HepG2 (cell line): ENCODE data around the gene ZNF84. TPM values are rescaled to one million over a fixed set of nuclear protein-coding genes. Genes with fewer than 3 reads are reported as not detected.

ENCODE experiments used
- ATF7-NPFF ChIP-seq: sonication (generic); formaldehyde crosslinking; IDR thresholded peaks from 2 replicates; pipeline ENCODE4 v1.8.1; 2023; ENCODE audit warnings: mild to moderate bottlenecking, low read depth, missing genetic modification reagents, moderate library complexity
- FIP1L1 ChIP-seq: fragments of 200-400 bp; formaldehyde crosslinking; IDR thresholded peaks from 2 replicates; pipeline ENCODE4 v1.6.1; 2018; ENCODE audit warnings: low read depth, mild to moderate bottlenecking, low read length, moderate library complexity, borderline replicate concordance; ENCODE audit not compliant: insufficient read depth
- GTF2F1 ChIP-seq: fragments of 150-350 bp; IDR thresholded peaks from 2 replicates; pipeline ENCODE4 v1.6.1; 2014; ENCODE audit warnings: low read length
- MNT ChIP-seq: fragments of 450-650 bp; IDR thresholded peaks from 2 replicates; pipeline ENCODE4 v1.6.1; 2016
- REL ChIP-seq: sonication (generic); formaldehyde crosslinking; conservative IDR thresholded peaks from 2 replicates; pipeline ENCODE4 v1.8.0; 2022; ENCODE audit warnings: mild to moderate bottlenecking, missing genetic modification reagents, moderate library complexity
- SNAI1 ChIP-seq: sonication (generic); formaldehyde crosslinking; IDR thresholded peaks from 2 replicates; pipeline ENCODE4 v1.5.0; 2020; ENCODE audit warnings: mild to moderate bottlenecking, missing genetic modification reagents, borderline replicate concordance
- STAT6 ChIP-seq: sonication (generic); formaldehyde crosslinking; IDR thresholded peaks from 2 replicates; pipeline ENCODE4 v1.4.0; 2020; ENCODE audit warnings: missing genetic modification reagents, mild to moderate bottlenecking, borderline replicate concordance
- ZNF260 ChIP-seq: sonication (generic); formaldehyde crosslinking; IDR thresholded peaks from 2 replicates; pipeline ENCODE4 v1.4.0; 2020; ENCODE audit warnings: missing genetic modification reagents, low read depth, mild to moderate bottlenecking, borderline replicate concordance
- ZNF782 ChIP-seq: sonication (generic); formaldehyde crosslinking; IDR thresholded peaks from 2 replicates; pipeline ENCODE4 v1.4.0; 2020; ENCODE audit warnings: missing genetic modification reagents, mild to moderate bottlenecking, borderline replicate concordance
- polyA plus RNA-seq, 8 experiments: library from polyadenylated mRNA; depleted of rRNA in 3 of 8; stranded (reverse) in 7 of 8; unstranded in 1 of 8; fragments of >200 nt; fragmentation: Illumina TruSeq in 4 of 8; extraction: Trizol in 4 of 8; gene quantifications; 2 replicates each; pipeline versions ENCODE4 v1.2.1 to v1.2.3, GENCODE V29; 2011 to 2016; ENCODE audit warnings: low read depth in 4 of 8, missing spikeins in 1 of 8, mixed read lengths in 1 of 8; ENCODE audit not compliant: insufficient read depth in 1 of 8
- total RNA-seq, 5 experiments: library from RNA; depleted of rRNA; stranded (reverse); fragments of >200 nt; fragmentation: Illumina TruSeq; extraction: Trizol; gene quantifications; 2 replicates each; pipeline ENCODE4 v1.2.3, GENCODE V29; 2016; ENCODE audit warnings: low read depth in 1 of 5
- TF ChIP-seq, protein P1 (sequence below): sonication (generic); formaldehyde crosslinking; IDR thresholded peaks from one replicate; pipeline ENCODE4 v1.5.1; 2020; ENCODE audit warnings: mild to moderate bottlenecking, missing genetic modification reagents; ENCODE audit errors: not compliant biosample characterization
- TF ChIP-seq, protein P2 (sequence below): sonication (generic); formaldehyde crosslinking; IDR thresholded peaks from 2 replicates; pipeline ENCODE4 v1.8.0; 2022; ENCODE audit warnings: missing genetic modification reagents, low read depth, mild to moderate bottlenecking, borderline replicate concordance

Gene ZNF84
- total and polyA plus RNA-seq, 2 of the 13 experiments (the other 11 are each of a cell fraction or from before 2014, with no cell fraction given): 15.5 to 21.8 TPM

GRCh38 chr12:133037207-133038005 lies at the start of gene ZNF84 (continued):
- TF ChIP-seq STAT6 (CRISPR knock-in tag) (peak; percentile 72; the same call in 1 of the 2 replicates), SNAI1 (CRISPR knock-in tag) (no peak), MNT (peak; percentile 89), REL (CRISPR knock-in tag) (peak; percentile 91; the same call in 1 of the 2 replicates), ZNF782 (CRISPR knock-in tag) (peak; percentile 94; the same call in 1 of the 2 replicates), ATF7-NPFF (CRISPR knock-in tag) (peak; percentile 91), ZNF260 (CRISPR knock-in tag) (no peak), GTF2F1 (peak; percentile 46; the same call in 1 of the 2 replicates), FIP1L1 (peak; percentile 31; the same call in 1 of the 2 replicates)
- TF ChIP-seq, protein P1, sequence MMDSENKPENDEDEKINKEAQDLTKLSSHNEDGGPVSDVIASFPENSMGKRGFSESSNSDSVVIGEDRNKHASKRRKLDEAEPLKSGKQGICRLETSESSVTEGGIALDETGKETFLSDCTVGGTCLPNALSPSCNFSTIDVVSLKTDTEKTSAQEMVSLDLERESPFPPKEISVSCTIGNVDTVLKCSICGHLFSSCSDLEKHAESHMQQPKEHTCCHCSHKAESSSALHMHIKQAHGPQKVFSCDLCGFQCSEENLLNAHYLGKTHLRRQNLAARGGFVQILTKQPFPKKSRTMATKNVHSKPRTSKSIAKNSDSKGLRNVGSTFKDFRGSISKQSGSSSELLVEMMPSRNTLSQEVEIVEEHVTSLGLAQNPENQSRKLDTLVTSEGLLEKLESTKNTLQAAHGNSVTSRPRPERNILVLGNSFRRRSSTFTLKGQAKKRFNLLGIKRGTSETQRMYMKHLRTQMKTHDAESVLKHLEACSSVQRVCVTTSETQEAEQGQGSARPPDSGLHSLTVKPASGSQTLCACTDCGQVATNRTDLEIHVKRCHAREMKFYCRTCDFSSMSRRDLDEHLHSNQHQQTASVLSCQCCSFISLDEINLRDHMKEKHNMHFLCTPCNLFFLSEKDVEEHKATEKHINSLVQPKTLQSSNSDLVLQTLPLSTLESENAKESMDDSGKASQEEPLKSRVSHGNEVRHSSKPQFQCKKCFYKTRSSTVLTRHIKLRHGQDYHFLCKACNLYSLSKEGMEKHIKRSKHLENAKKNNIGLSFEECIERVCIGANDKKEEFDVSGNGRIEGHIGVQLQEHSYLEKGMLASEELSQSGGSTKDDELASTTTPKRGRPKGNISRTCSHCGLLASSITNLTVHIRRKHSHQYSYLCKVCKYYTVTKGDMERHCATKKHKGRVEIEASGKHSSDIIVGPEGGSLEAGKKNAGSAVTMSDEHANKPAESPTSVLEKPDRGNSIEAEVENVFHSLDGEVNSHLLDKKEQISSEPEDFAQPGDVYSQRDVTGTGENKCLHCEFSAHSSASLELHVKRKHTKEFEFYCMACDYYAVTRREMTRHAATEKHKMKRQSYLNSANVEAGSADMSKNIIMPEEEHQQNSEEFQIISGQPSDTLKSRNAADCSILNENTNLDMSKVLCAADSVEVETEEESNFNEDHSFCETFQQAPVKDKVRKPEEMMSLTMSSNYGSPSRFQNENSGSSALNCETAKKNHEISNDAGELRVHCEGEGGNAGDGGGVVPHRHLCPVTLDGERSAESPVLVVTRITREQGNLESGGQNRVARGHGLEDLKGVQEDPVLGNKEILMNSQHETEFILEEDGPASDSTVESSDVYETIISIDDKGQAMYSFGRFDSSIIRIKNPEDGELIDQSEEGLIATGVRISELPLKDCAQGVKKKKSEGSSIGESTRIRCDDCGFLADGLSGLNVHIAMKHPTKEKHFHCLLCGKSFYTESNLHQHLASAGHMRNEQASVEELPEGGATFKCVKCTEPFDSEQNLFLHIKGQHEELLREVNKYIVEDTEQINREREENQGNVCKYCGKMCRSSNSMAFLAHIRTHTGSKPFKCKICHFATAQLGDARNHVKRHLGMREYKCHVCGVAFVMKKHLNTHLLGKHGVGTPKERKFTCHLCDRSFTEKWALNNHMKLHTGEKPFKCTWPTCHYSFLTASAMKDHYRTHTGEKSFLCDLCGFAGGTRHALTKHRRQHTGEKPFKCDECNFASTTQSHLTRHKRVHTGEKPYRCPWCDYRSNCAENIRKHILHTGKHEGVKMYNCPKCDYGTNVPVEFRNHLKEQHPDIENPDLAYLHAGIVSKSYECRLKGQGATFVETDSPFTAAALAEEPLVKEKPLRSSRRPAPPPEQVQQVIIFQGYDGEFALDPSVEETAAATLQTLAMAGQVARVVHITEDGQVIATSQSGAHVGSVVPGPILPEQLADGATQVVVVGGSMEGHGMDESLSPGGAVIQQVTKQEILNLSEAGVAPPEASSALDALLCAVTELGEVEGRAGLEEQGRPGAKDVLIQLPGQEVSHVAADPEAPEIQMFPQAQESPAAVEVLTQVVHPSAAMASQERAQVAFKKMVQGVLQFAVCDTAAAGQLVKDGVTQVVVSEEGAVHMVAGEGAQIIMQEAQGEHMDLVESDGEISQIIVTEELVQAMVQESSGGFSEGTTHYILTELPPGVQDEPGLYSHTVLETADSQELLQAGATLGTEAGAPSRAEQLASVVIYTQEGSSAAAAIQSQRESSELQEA (CRISPR knock-in tag): peak; percentile 81
- TF ChIP-seq, protein P2, sequence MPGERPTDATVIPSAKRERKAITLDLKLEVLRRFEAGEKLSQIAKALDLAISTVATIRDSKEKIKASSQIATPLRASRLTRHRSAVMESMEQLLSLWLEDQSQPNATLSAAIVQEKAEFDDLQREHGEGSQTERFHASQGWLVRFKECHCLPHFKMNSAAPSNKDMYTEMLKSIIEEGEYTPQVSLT (CRISPR knock-in tag): no peak
